Pancreas (tissue), 10 donors: ENCODE data around the gene S100A16. TPM values are rescaled to one million over a fixed set of nuclear protein-coding genes. Genes with fewer than 3 reads are reported as not detected.
A peak's percentile ranks its signal among the peaks of the same experiment; 100 is the strongest.

Source experiments
- ATAC-seq, 4 donors: fragments of 200-7000 bp; cut with Tn5 transposase; one replicate each; pipeline versions ENCODE4 v1.8.0 to v1.9.1; 2020; ENCODE audit warnings: mild to moderate bottlenecking in 4 of 4, moderate library complexity in 4 of 4
- DNase-seq, 6 donors: peaks; one replicate each; pipeline ENCODE4 v3.0.0-alpha.2; 2020
- FAIRE-seq: peaks from 2 replicates; lab custom pipeline; 2012; peaks lifted over from hg19 to GRCh38; lab: Jason Lieb, UNC
- H3K27ac ChIP-seq, 4 donors: fragments of 200-600 bp; sonication (generic); 1 replicate in 3 of 4; 2 replicates in 1 of 4; pipeline versions ENCODE4 v1.5.0 to v1.8.0; 2020
- H3K27me3 ChIP-seq, 4 donors: fragments of 200-600 bp; one replicate each; pipeline ENCODE4 v1.8.0; 2021
- H3K36me3 ChIP-seq, 3 donors: fragments of 200-600 bp; sonication (generic) in 1 of 3; one replicate each; pipeline versions ENCODE4 v1.5.0 to v1.8.0; 2020 to 2021
- H3K4me1 ChIP-seq, 3 donors: fragments of 200-600 bp; one replicate each; pipeline ENCODE4 v1.8.0; 2021
- H3K4me3 ChIP-seq, 4 donors: fragments of 200-600 bp; sonication (generic) in 2 of 4; one replicate each; pipeline versions ENCODE4 v1.5.0 to v1.8.0; 2020 to 2021
- H3K9me3 ChIP-seq, 4 donors: fragments of 200-600 bp; one replicate each; pipeline ENCODE4 v1.8.0; 2021
- WGBS, 2 donors: extraction: QIAGEN DNeasy Blood & Tissue Kit; methylation state at CpG; one replicate each; pipeline ENCODE4 v1.1.7; 2013; 5-methylcytosine and 5-hydroxymethylcytosine counted together
- intact Hi-C, 3 donors: fragments of 100-400 bp; cut with DNase I; formaldehyde crosslinking; loops; one replicate each; pipeline versions ENCODE4 v1.11.1 to v1.14.2; 2022
- polyA plus RNA-seq, 2 donors: library from polyadenylated mRNA; stranded (reverse); fragments of 200-250 nt; gene quantifications; one replicate each; pipeline ENCODE4 v1.2.3, GENCODE V29; 2013
- total RNA-seq, 6 donors: library from RNA; stranded (reverse); fragmentation: NEBNext Ultra II Directional in 4 of 6; extraction: Animal tissue kit (Norgen Biotek cat#: 25700) in 4 of 6; gene quantifications; one replicate each; pipeline versions ENCODE4 v1.2.1 to v1.2.4, GENCODE V29; 2021 to 2023
- TF ChIP-seq, protein P1 (sequence below), 4 donors: fragments of 200-600 bp; sonication (generic) in 3 of 4; IDR thresholded peaks; one replicate each; pipeline versions ENCODE4 v1.5.0 to v1.8.0; 2021; ENCODE audit warnings: antibody characterized with exemption in 4 of 4
- donor health status: healthy with polysubstance abuse.
- donor health status: DM: no; HTN: no; CAD: no; lungs with moderate emphysema.
- donor health status: DM: no; HTN: no; CAD: no.
- donor health status: control.
- donor health status: control.
- donor health status: Bipolar disorder and iron deficiency.
- donor health status: DM: yes; HTN: yes; CAD: no.
- donor health status: DM: no; HTN: no; CAD: no.
- donor health status: DM: no; HTN: no; CAD: no.
- donor health status: DM: yes; HTN: yes; CAD: no.

Gene S100A16
- total and polyA plus RNA-seq, 8 donors, result 8.1 to 43.9 (median 21.4) TPM

DNA sequence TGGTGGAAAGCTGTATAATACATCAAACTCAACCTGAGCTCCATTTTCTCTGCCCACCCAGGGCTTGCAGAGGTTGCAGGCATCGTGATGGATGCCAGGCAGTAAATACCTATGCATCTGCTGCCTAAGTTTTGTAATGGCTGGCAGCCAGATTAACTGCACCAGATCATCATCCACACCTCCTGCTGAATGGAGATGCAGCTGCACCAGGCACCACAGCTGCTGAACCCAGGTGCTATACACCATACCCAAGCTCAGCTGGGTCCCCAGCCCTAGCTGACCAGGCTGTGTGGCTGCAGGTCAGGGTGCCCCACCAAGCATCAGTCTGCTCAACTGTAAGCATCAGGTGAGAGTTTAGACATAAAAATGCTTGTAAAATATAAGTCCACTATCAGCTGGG lies 38.8 kb upstream of the S100A16 start:
- H3K4me1 ChIP-seq, result peaks cover 30 to 41% (median 38%) of the 10 kb centered on the region in 3 donors
- no peaks in the 10 kb centered on the region for H3K9me3 ChIP-seq
- TF ChIP-seq, protein P1, sequence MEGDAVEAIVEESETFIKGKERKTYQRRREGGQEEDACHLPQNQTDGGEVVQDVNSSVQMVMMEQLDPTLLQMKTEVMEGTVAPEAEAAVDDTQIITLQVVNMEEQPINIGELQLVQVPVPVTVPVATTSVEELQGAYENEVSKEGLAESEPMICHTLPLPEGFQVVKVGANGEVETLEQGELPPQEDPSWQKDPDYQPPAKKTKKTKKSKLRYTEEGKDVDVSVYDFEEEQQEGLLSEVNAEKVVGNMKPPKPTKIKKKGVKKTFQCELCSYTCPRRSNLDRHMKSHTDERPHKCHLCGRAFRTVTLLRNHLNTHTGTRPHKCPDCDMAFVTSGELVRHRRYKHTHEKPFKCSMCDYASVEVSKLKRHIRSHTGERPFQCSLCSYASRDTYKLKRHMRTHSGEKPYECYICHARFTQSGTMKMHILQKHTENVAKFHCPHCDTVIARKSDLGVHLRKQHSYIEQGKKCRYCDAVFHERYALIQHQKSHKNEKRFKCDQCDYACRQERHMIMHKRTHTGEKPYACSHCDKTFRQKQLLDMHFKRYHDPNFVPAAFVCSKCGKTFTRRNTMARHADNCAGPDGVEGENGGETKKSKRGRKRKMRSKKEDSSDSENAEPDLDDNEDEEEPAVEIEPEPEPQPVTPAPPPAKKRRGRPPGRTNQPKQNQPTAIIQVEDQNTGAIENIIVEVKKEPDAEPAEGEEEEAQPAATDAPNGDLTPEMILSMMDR (IDR thresholded peaks at IDR 0.05), result no peak
- ATAC-seq, result no peak
- no peaks in the 10 kb centered on the region for H3K27me3 ChIP-seq
- H3K36me3 ChIP-seq, result no peaks in the 10 kb centered on the region
- WGBS, 2 donors, result 85 to 100% methylated on average over 1 of the region's 1 CpG
- no peak overlapping the region for H3K4me3 ChIP-seq
- intact Hi-C loops, result no loop called here
- no peak for FAIRE-seq
- DNase-seq, result peak in 2 of 6 donors; percentile 18 to 39
- peak overlapping the region in 1 of 4 donors; percentile 71 for H3K27ac ChIP-seq

- H3K4me3 ChIP-seq, result no peak overlapping the region
- H3K27me3 ChIP-seq, result no peaks in the 10 kb centered on the region
- no peaks in the 10 kb centered on the region for H3K9me3 ChIP-seq
- TF ChIP-seq, protein P1 (IDR thresholded peaks at IDR 0.05), result no peak
- FAIRE-seq, result no peak
- peaks cover 30 to 41% (median 38%) of the 10 kb centered on the region in 3 donors for H3K4me1 ChIP-seq
- H3K36me3 ChIP-seq, result peaks cover 0 to 14% (median 13%) of the 10 kb centered on the region in 3 donors
- WGBS, 2 donors, result 30 to 32% methylated on average over 2 of the region's 2 CpGs
- peak; percentile 84 to 93 (median 92) for ATAC-seq
- peak; percentile 91 to 97 (median 95) for DNase-seq
- H3K27ac ChIP-seq, result peak overlapping the region; percentile 51 to 81 (median 65)
- intact Hi-C loops, result no loop called here
Measured at GRCh38 chr1:153649863-153650235, 36.9 kb upstream of the S100A16 start.

DNA sequence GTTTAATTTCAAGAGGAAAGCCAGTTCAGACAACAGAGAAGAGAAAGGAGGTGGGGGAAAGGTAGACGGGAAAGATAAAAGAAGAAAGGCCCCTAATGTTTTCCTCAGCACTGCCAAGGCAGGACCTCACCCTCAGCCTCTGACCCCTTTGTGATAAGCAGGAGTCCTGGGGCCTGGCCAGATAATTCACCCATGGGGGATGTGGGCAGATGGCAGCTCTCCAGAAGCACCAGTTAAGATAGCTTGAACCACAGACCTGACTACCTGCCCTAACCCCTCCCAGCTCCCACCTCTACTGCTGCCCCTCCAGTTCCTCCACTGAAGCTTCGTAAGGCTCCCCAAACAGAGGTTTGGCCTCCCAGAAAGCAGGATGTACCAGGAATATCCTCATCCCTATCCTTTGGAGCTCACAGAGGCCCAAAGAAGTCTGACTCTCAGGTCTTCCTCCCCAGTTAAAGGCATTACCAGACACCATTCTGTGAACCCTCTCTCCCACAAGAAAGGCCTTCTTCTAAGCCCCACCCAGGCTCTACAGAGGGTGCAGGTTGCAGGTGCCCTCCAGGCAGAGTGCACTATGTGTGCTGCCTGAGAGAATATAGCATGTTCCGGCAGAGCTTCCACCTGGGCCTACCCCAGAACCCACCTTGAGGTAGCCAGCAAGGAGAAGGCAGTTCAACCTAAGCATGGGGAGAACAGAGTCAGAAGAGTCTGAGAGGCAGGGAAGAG lies 36.4 kb upstream of the S100A16 start:
- Histone ChIP-seq H3K4me3 (no peak overlapping the region), H3K4me1 (peaks cover 30 to 41% (median 38%) of the 10 kb centered on the region in 3 donors), H3K9me3 (no peaks in the 10 kb centered on the region), H3K27me3 (no peaks in the 10 kb centered on the region), H3K27ac (peak overlapping the region; percentile 51 to 81 (median 65)), H3K36me3 (peaks cover 0 to 20% (median 16%) of the 10 kb centered on the region in 3 donors)
- intact Hi-C loops, result no loop called here
- no peak for FAIRE-seq
- TF ChIP-seq, protein P1 (IDR thresholded peaks at IDR 0.05), result no peak
- ATAC-seq, result peak; percentile 13 to 48 (median 26)
- DNase-seq, result peak in 4 of 6 donors; percentile 40 to 59 (median 54)
- 20 to 31% methylated on average over 3 of the region's 3 CpGs for WGBS, 2 donors

DNA sequence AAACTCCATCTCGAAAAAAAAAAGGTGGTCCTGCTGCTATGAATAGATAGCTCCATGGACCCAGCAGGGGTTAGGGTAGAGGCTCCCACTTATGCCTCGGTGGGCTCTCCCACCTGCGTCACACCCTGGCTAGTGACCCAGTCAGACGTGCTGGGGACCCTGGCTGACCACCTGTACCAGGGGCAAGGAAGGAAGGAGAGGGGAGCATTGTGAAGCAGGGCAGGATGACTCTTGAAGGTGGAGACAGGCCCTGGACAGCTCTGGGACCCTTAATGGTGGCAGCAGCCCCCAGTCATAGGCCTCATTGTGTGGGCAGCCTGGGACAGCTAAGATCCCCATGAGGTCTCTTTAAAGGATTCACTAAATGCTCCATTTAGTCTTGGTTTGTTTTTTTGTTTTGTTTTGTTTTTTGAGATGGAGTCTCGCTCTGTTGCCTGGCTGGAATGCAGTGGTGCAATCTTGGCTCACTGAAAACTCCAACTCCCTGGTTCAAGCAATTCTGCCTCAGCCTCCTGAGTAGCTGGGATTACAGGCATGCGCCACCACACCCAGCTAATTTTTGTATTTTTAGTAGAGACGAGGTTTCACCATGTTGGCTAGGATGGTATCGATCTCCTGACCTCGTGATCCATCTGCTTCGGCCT lies 35.2 kb upstream of the S100A16 start:
- intact Hi-C loops, result no loop called here
- TF ChIP-seq, protein P1 (IDR thresholded peaks at IDR 0.05), result no peak
- DNase-seq, result peak in 4 of 6 donors; percentile 21 to 62 (median 29)
- H3K36me3 ChIP-seq, result peaks cover 3 to 26% (median 22%) of the 10 kb centered on the region in 3 donors
- H3K9me3 ChIP-seq, result no peaks in the 10 kb centered on the region
- H3K27me3 ChIP-seq, result no peaks in the 10 kb centered on the region
- ATAC-seq, result no peak
- H3K4me3 ChIP-seq, result no peak overlapping the region
- FAIRE-seq, result no peak
- peaks cover 25 to 47% (median 42%) of the 10 kb centered on the region in 3 donors for H3K4me1 ChIP-seq
- peak overlapping the region in 3 of 4 donors; percentile 18 to 81 (median 73) for H3K27ac ChIP-seq
- WGBS, 2 donors, result 83 to 92% methylated on average over 10 of the region's 10 CpGs
